Glutamatergic neuron (in vitro differentiated cells): ENCODE data around the gene ZSWIM4. TPM values are rescaled to one million over a fixed set of nuclear protein-coding genes. Genes with fewer than 3 reads are reported as not detected.
A peak's percentile ranks its signal among the peaks of the same experiment; 100 is the strongest.

Source experiments
- DNase-seq: peaks from one replicate; pipeline ENCODE4 v3.0.0; 2022
- H3K27ac Mint-ChIP-seq: one replicate; pipeline ENCODE4 v1.8.0; 2020; ENCODE audit warnings: mild to moderate bottlenecking, mixed read lengths, inconsistent platforms; ENCODE audit not compliant: unreplicated experiment
- H3K27me3 Mint-ChIP-seq: one replicate; pipeline ENCODE4 v1.8.0; 2020; ENCODE audit warnings: mild to moderate bottlenecking, moderate library complexity, mixed read lengths, inconsistent platforms; ENCODE audit not compliant: unreplicated experiment
- H3K36me3 Mint-ChIP-seq: one replicate; pipeline ENCODE4 v1.8.0; 2020; ENCODE audit warnings: mild to moderate bottlenecking, mixed read lengths, inconsistent platforms; ENCODE audit not compliant: unreplicated experiment
- H3K4me1 Mint-ChIP-seq: one replicate; pipeline ENCODE4 v1.8.0; 2020; ENCODE audit warnings: mild to moderate bottlenecking, low read depth, mixed read lengths, inconsistent platforms; ENCODE audit not compliant: unreplicated experiment
- H3K4me3 Mint-ChIP-seq: one replicate; pipeline ENCODE4 v1.8.0; 2020; ENCODE audit warnings: mild to moderate bottlenecking, mixed read lengths, inconsistent platforms; ENCODE audit not compliant: unreplicated experiment
- H3K9me3 Mint-ChIP-seq: one replicate; pipeline ENCODE4 v1.8.0; 2020; ENCODE audit warnings: mild to moderate bottlenecking, moderate library complexity, mixed read lengths, inconsistent platforms; ENCODE audit not compliant: unreplicated experiment
- total RNA-seq: library from RNA; stranded (reverse); fragmentation: NEBNext Ultra II Directional; extraction: Animal tissue kit (Norgen Biotek cat#: 25700); gene quantifications from one replicate; pipeline ENCODE4 v1.2.1, GENCODE V29; 2021; ENCODE audit not compliant: unreplicated experiment
- TF ChIP-seq, protein P1 (sequence below): fragments of 200-600 bp; sonication (generic); IDR thresholded peaks from one replicate; pipeline ENCODE4 v1.5.0; 2021; ENCODE audit not compliant: partially characterized antibody, unreplicated experiment

Gene ZSWIM4
- total RNA-seq, 1 donor from 2014 or later = 46.0 TPM

DNA sequence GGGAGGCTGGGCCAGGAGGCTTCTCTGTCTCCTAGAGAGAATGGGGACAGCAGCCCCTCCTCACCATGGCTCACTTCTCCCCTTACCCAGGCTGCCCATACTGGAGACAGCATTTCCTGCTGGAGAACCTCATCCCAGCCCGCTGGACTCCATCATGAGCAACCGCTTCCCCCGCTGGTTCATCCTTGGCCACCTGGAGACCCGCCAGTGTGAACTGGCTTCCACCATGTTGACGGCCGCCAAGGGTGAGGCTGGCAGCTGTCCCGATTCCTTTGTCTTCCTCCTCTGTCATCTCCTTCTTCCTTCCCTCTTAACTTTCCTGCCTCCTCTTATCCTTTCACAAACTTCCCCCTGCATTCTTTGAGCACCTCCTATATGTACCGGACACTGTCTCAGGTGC is 28.0 kb downstream of the ZSWIM4 start:
- DNase-seq = no peak
- no peak overlapping the region for H3K27ac Mint-ChIP-seq
- TF ChIP-seq, protein P1, sequence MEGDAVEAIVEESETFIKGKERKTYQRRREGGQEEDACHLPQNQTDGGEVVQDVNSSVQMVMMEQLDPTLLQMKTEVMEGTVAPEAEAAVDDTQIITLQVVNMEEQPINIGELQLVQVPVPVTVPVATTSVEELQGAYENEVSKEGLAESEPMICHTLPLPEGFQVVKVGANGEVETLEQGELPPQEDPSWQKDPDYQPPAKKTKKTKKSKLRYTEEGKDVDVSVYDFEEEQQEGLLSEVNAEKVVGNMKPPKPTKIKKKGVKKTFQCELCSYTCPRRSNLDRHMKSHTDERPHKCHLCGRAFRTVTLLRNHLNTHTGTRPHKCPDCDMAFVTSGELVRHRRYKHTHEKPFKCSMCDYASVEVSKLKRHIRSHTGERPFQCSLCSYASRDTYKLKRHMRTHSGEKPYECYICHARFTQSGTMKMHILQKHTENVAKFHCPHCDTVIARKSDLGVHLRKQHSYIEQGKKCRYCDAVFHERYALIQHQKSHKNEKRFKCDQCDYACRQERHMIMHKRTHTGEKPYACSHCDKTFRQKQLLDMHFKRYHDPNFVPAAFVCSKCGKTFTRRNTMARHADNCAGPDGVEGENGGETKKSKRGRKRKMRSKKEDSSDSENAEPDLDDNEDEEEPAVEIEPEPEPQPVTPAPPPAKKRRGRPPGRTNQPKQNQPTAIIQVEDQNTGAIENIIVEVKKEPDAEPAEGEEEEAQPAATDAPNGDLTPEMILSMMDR = no peak
- peaks cover under 1% of the 10 kb centered on the region for H3K9me3 Mint-ChIP-seq
- peaks cover 3% of the 10 kb centered on the region for H3K4me1 Mint-ChIP-seq
- no peaks in the 10 kb centered on the region for H3K27me3 Mint-ChIP-seq
- peaks cover 18% of the 10 kb centered on the region for H3K36me3 Mint-ChIP-seq
- H3K4me3 Mint-ChIP-seq = no peak overlapping the region

DNA sequence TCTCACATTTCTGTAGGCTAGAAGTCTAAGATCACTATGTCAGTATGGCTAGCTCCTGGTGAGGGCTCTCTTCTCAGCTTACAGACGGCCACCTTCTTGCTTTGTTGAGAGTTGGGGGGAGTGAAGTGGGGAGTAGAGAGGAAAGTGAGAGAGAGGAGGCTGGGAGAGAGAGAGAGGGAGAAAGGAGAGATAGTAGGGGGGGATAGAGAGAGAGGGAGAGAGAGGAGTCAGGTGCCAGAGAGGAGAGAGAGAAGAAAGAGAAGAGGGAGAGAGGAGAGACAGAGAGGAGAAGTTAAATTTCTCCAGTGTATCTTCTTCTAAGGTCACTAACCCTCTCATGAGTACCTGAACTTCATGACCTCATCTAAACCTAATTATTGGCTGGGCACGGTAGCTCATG is 28.7 kb downstream of the ZSWIM4 start:
- no peak overlapping the region for H3K4me3 Mint-ChIP-seq
- H3K27ac Mint-ChIP-seq = no peak overlapping the region
- H3K36me3 Mint-ChIP-seq = peaks cover 18% of the 10 kb centered on the region

DNA sequence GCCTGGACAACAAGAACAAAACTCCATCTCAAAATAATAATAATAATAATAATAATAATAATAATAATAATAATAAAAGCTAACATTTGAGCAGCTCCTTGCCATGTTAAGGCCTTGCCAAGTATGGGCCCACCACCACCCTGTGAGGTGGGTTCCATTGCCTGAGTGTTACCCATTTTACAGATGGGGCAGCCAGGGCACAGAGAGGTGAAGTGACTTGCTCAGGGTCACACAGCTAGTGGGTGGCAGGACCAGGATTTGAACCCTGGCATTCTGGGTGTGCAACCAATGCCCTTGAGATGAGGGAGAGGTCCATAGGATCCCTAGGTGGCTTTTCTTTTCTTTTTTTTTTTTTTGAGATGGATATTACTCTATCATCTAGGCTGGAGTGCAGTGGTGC is 29.5 kb downstream of the ZSWIM4 start:
- TF ChIP-seq, protein P1 = no peak
- peaks cover 18% of the 10 kb centered on the region for H3K36me3 Mint-ChIP-seq
- DNase-seq = no peak
- no peaks in the 10 kb centered on the region for H3K27me3 Mint-ChIP-seq
- peaks cover 5% of the 10 kb centered on the region for H3K9me3 Mint-ChIP-seq
- H3K27ac Mint-ChIP-seq = no peak overlapping the region
- peaks cover 3% of the 10 kb centered on the region for H3K4me1 Mint-ChIP-seq
- H3K4me3 Mint-ChIP-seq = no peak overlapping the region

More for the DNA sequence above, 28.7 kb downstream of the ZSWIM4 start:
- no peak for DNase-seq
- Mint-ChIP-seq H3K4me1 (peaks cover 3% of the 10 kb centered on the region), H3K27me3 (no peaks in the 10 kb centered on the region), H3K9me3 (peaks cover 3% of the 10 kb centered on the region)
- TF ChIP-seq, protein P1 = no peak

DNA sequence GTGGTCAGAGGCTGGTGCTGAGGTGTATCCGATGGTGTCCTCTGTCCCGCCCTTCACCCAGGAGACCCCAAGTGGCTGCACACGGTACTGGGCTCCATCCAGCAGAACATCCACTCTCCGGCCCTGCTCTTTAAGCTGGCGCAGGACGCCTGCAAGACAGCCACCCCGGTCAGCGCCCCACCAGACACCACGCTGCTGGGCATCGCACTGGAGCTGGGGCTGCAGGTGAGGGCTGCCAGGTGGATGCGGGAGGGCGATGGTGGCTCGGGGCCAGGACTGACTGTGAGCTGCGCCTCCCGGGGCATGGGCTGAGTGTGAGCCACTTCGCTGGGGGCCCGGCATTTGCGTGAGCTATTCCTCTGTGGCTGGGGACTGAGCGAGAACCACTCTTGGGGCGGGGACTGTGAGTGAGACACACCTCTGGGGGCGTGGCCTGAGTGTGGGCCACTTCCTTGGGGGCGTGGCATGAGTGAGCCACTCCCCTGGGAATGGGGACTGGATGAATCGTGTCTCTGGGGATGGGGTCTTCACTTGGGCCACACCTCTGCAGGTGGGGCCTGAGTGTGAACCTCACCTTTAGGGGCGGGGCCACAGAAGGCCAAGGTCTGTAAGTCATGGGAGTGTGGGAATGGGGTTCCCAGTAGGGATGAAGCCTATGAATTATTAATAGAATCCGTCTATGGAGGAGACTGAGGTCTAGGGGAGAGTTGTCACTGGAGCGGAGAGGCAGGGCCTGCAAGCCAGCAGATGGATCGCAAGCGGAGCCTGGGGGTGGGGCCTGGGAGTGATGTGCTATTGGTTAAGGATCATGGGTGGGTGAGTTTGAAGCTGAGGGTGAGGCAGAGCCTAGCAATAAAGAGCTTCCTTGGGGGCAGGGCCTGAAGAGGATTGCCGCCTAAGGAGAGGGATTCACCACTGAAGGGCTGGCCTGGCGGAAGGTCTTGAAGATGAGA is 30.5 kb downstream of the ZSWIM4 start:
- DNase-seq = peak; percentile 48
- H3K36me3 Mint-ChIP-seq = peaks cover 18% of the 10 kb centered on the region
- H3K27ac Mint-ChIP-seq = no peak overlapping the region
- peaks cover 3% of the 10 kb centered on the region for H3K4me1 Mint-ChIP-seq
- peaks cover 5% of the 10 kb centered on the region for H3K9me3 Mint-ChIP-seq
- TF ChIP-seq, protein P1 = peak; percentile 41
- H3K4me3 Mint-ChIP-seq = no peak overlapping the region
- no peaks in the 10 kb centered on the region for H3K27me3 Mint-ChIP-seq

DNA sequence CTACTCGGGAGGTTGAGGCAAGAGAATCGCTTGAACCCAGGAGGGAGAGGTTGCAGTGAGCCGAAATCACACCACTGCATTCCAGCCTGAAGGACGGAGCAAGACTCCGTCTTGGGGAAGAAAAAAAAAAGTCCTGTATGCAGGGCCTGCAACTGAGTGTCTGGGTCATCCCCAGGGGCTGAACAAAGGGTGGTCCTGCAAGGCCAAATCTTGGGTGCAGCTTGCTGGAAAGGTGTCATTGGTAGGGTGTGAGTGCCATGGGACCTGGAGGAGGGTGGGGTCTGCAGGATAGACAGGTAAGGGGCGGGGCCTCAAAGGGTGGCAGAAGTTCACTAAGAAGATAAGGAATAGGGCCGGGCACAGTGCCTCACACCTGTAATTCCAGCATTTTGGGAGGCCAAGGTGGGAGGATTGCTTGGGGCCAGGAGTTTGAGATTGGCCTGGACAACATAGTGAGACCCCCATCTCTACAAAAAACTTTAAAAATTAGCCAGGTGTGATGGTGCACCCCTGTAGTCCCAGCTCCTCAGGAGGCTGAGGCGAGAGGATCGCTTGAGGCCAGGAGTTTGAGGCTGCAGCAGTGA is 31.5 kb downstream of the ZSWIM4 start:
- Mint-ChIP-seq H3K36me3 (peaks cover 18% of the 10 kb centered on the region), H3K9me3 (peaks cover 5% of the 10 kb centered on the region), H3K4me3 (no peak overlapping the region), H3K27ac (no peak overlapping the region), H3K27me3 (no peaks in the 10 kb centered on the region), H3K4me1 (peaks cover 3% of the 10 kb centered on the region)
- TF ChIP-seq, protein P1 = no peak
- no peak for DNase-seq
